ENCODE data around the gene B3GALNT1.

The B3GALNT1 gene

DNA sequence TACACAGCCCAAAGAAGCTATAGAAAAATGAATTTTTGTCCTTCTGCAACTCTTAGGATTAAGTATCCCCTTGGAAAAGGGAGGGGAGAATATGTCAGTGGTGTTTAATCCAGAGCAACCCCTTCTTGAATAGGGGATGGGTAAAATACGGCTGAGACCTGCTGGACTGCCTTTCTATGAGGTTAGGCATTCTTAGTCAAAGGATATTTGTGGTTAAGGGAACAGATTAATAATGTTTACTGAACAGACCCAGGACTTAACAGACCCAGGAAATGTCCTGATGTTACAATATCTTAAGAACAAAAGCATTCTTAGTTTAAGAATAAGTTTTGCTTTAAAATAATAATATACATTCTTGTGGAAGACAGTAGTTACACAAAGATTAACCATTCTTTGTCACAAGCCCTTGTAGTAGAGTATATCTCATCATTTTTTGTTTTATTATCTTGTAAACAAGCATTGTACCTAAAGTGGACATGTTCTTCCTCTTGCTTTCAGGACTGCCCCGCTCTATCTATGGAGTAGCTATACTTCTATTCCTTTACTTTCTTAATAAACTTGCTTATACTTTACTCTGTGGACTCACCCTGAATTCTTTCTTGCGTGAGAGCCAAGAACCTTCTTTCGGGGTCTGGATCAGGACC is 43.8 kb upstream of the B3GALNT1 start:
- TF ChIP-seq ARNTL (CRISPR knock-in tag; IDR thresholded peaks at IDR 0.05; ENCODE audit: borderline replicate concordance, low read depth), result no peak
- no peak for TF ChIP-seq ZFP3 (CRISPR knock-in tag; IDR thresholded peaks at IDR 0.05)
- no peak for TF ChIP-seq ZNF70 (CRISPR knock-in tag; IDR thresholded peaks at IDR 0.05)
- TF ChIP-seq, protein P1, sequence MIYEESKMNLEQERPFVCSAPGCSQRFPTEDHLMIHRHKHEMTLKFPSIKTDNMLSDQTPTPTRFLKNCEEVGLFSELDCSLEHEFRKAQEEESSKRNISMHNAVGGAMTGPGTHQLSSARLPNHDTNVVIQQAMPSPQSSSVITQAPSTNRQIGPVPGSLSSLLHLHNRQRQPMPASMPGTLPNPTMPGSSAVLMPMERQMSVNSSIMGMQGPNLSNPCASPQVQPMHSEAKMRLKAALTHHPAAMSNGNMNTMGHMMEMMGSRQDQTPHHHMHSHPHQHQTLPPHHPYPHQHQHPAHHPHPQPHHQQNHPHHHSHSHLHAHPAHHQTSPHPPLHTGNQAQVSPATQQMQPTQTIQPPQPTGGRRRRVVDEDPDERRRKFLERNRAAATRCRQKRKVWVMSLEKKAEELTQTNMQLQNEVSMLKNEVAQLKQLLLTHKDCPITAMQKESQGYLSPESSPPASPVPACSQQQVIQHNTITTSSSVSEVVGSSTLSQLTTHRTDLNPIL (CRISPR knock-in tag; IDR thresholded peaks at IDR 0.05; ENCODE audit: low read depth), result no peak
- TF ChIP-seq OSR1 (CRISPR knock-in tag; IDR thresholded peaks at IDR 0.05), result no peak
- no peak for TF ChIP-seq TOX (CRISPR knock-in tag; IDR thresholded peaks at IDR 0.05; ENCODE audit: borderline replicate concordance)
- no peak for TF ChIP-seq BACH2 (CRISPR knock-in tag; IDR thresholded peaks at IDR 0.05; ENCODE audit: borderline replicate concordance)
- TF ChIP-seq ZNF565 (CRISPR knock-in tag; conservative IDR thresholded peaks at IDR 0.05; ENCODE audit: low read depth), result no peak
- TF ChIP-seq TCF4 (CRISPR knock-in tag; IDR thresholded peaks at IDR 0.05; ENCODE audit: borderline replicate concordance), result no peak
- no peak for TF ChIP-seq RARB (CRISPR knock-in tag; IDR thresholded peaks at IDR 0.05)
- no peak for ATAC-seq

DNA sequence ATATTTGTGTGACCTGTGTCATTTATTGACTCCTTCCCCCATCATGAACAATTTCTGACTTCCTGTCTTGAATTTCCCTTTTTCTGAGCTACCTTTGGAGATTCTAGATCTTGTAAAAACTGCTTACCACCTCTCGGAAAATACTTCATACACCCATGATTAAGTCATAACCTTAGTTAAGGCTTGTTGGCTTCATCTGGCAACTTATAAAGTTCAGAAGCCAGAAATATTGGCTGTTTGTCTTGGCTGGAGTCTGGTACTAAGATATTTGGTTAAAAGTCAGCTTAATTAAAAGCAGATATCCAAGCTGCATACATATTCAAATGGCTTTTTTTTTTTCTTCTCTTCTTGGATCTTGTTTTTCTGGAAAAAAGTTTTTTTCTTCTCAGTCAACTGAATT is 37.3 kb upstream of the B3GALNT1 start:
- ATAC-seq, result no peak
- TF ChIP-seq TOX (CRISPR knock-in tag; IDR thresholded peaks at IDR 0.05; ENCODE audit: borderline replicate concordance) (no peak), ARNTL (CRISPR knock-in tag; IDR thresholded peaks at IDR 0.05; ENCODE audit: borderline replicate concordance, low read depth) (no peak), SNAI2 (CRISPR knock-in tag; IDR thresholded peaks at IDR 0.05) (no peak)
- TF ChIP-seq, protein P2, sequence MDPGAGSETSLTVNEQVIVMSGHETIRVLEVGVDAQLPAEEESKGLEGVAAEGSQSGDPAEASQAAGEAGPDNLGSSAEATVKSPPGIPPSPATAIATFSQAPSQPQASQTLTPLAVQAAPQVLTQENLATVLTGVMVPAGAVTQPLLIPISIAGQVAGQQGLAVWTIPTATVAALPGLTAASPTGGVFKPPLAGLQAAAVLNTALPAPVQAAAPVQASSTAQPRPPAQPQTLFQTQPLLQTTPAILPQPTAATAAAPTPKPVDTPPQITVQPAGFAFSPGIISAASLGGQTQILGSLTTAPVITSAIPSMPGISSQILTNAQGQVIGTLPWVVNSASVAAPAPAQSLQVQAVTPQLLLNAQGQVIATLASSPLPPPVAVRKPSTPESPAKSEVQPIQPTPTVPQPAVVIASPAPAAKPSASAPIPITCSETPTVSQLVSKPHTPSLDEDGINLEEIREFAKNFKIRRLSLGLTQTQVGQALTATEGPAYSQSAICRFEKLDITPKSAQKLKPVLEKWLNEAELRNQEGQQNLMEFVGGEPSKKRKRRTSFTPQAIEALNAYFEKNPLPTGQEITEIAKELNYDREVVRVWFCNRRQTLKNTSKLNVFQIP (CRISPR knock-in tag; IDR thresholded peaks at IDR 0.05; ENCODE audit: borderline replicate concordance, low read depth), result no peak

GRCh38 chr3:161139686-161140085 is 34.5 kb upstream of the B3GALNT1 start:
- no peak for ATAC-seq
- no peak for TF ChIP-seq CSRNP3 (CRISPR knock-in tag; IDR thresholded peaks at IDR 0.05)
- TF ChIP-seq RARB (CRISPR knock-in tag; IDR thresholded peaks at IDR 0.05), result no peak

DNA sequence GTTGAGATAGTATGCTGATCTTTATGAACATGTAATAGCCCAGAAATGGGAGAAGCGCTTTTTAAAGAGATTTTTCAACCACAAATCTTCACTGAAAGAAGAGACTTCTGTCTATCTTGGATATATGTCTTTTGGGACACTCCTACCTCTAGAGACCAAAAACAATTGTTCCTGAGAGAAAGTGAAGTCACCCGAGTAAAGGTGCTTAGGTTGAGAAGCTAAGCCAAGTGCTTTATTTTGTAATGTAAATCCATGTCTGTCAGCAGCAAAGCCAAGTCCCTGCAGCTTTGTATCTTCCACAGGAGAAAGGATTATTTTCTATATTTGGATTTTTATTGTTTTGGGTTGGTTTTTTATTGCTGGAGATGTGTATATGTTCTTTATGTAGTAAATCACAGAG is 32.1 kb upstream of the B3GALNT1 start:
- ATAC-seq, result no peak
- TF ChIP-seq PATZ1 (CRISPR knock-in tag; IDR thresholded peaks at IDR 0.05; ENCODE audit: borderline replicate concordance), result no peak
- TF ChIP-seq ZFP3 (CRISPR knock-in tag; IDR thresholded peaks at IDR 0.05), result no peak
- TF ChIP-seq ZFP30 (CRISPR knock-in tag; IDR thresholded peaks at IDR 0.05), result no peak
- TF ChIP-seq ARNTL (CRISPR knock-in tag; IDR thresholded peaks at IDR 0.05; ENCODE audit: borderline replicate concordance, low read depth), result no peak
- TF ChIP-seq TOX (CRISPR knock-in tag; IDR thresholded peaks at IDR 0.05; ENCODE audit: borderline replicate concordance), result no peak

DNA sequence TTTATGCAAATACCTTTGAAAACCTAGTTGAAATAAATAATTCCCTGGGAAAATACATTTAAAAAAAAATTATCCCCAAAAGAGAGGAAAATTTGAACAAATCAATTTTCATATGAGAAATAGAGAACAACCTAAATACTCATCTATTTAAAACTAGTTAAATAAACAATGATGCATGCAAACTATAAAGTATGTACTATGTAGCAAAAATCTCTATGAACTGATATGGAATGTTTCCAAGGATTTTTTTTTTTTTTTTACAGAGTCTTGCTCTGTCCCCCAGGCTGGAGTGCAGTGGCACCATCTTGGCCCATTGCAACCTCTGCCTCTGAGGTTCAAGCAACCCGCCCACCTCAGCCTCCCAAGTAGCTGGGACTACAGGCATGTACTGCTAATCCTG is 27.2 kb upstream of the B3GALNT1 start:
- no peak for TF ChIP-seq ESRRG (CRISPR knock-in tag; IDR thresholded peaks at IDR 0.05)
- ATAC-seq, result no peak

- TF ChIP-seq CSRNP3 (CRISPR knock-in tag; IDR thresholded peaks at IDR 0.05), result no peak
- TF ChIP-seq ZNF70 (CRISPR knock-in tag; IDR thresholded peaks at IDR 0.05), result no peak
- TF ChIP-seq ESRRG (CRISPR knock-in tag; IDR thresholded peaks at IDR 0.05), result no peak
- no peak for TF ChIP-seq SNAI2 (CRISPR knock-in tag; IDR thresholded peaks at IDR 0.05)
- no peak for TF ChIP-seq ZFP3 (CRISPR knock-in tag; IDR thresholded peaks at IDR 0.05)
- TF ChIP-seq CSDC2 (CRISPR knock-in tag; IDR thresholded peaks at IDR 0.05), result no peak
- no peak for TF ChIP-seq ZNF565 (CRISPR knock-in tag; conservative IDR thresholded peaks at IDR 0.05; ENCODE audit: low read depth)
- no peak for TF ChIP-seq ISL1 (CRISPR knock-in tag; IDR thresholded peaks at IDR 0.05)
- TF ChIP-seq OSR1 (CRISPR knock-in tag; IDR thresholded peaks at IDR 0.05), result no peak
- no peak for TF ChIP-seq ARNTL (CRISPR knock-in tag; IDR thresholded peaks at IDR 0.05; ENCODE audit: borderline replicate concordance, low read depth)
- TF ChIP-seq, protein P2 (CRISPR knock-in tag; IDR thresholded peaks at IDR 0.05; ENCODE audit: borderline replicate concordance, low read depth), result no peak
- no peak for ATAC-seq
Observed at GRCh38 chr3:161126495-161126894, 21.3 kb upstream of the B3GALNT1 start.

Data from SK-N-SH treated with all-trans-retinoic acid at 6 μM for 48 hours (cell line).